Muscle of arm (tissue), 14 donors: ENCODE results near the gene RNF141. TPM values are rescaled to one million over a fixed set of nuclear protein-coding genes. Genes with fewer than 3 reads are reported as not detected.
A peak's percentile ranks its signal among the peaks of the same experiment; 100 is the strongest.

Source experiments
- DNase-seq: peaks from one replicate; pipeline ENCODE4 v3.0.0-alpha.2; 2013
- long read RNA-seq, 11 donors: transcript quantifications; one replicate each; lab custom pipeline, GENCODE V29; 2026
- polyA plus RNA-seq, 12 donors: library from polyadenylated mRNA; unstranded; fragments of 120-200 nt; gene quantifications; one replicate each; pipeline ENCODE4 v1.2.1, GENCODE V29; 2013; ENCODE audit not compliant: insufficient read length in 12 of 12

RNF141 gene, protein sequence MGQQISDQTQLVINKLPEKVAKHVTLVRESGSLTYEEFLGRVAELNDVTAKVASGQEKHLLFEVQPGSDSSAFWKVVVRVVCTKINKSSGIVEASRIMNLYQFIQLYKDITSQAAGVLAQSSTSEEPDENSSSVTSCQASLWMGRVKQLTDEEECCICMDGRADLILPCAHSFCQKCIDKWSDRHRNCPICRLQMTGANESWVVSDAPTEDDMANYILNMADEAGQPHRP
- polyA plus RNA-seq = 10 to 100 TPM in 11 of 12 donors, not detected in 1; 19.4 to 33.5 (median 24.9) TPM
- long read RNA-seq, donor 1, full-length matches to known transcripts = 44 of 44 reads
- long read RNA-seq, donor 1, partial matches to known transcripts = 0 of 44 reads
- long read RNA-seq, donor 1, other reads (novel, unspliced or antisense) = 0 of 44 reads
- long read RNA-seq, donor 2, full-length matches to known transcripts = 17 of 17 reads
- long read RNA-seq, donor 2, partial matches to known transcripts = 0 of 17 reads
- long read RNA-seq, donor 2, other reads (novel, unspliced or antisense) = 0 of 17 reads
- long read RNA-seq, donor 3, full-length matches to known transcripts = 15 of 15 reads
- long read RNA-seq, donor 3, partial matches to known transcripts = 0 of 15 reads
- long read RNA-seq, donor 3, other reads (novel, unspliced or antisense) = 0 of 15 reads
- long read RNA-seq, donor 4, full-length matches to known transcripts = 9 of 9 reads
- long read RNA-seq, donor 4, partial matches to known transcripts = 0 of 9 reads
- long read RNA-seq, donor 4, other reads (novel, unspliced or antisense) = 0 of 9 reads
- long read RNA-seq, donor 5 = 0 reads
- long read RNA-seq, donor 6, full-length matches to known transcripts = 14 of 14 reads
- long read RNA-seq, donor 6, partial matches to known transcripts = 0 of 14 reads
- long read RNA-seq, donor 6, other reads (novel, unspliced or antisense) = 0 of 14 reads
- long read RNA-seq, donor 7, full-length matches to known transcripts = 15 of 15 reads
- long read RNA-seq, donor 7, partial matches to known transcripts = 0 of 15 reads
- long read RNA-seq, donor 7, other reads (novel, unspliced or antisense) = 0 of 15 reads
- long read RNA-seq, donor 8, full-length matches to known transcripts = 28 of 28 reads
- long read RNA-seq, donor 8, partial matches to known transcripts = 0 of 28 reads
- long read RNA-seq, donor 8, other reads (novel, unspliced or antisense) = 0 of 28 reads
- long read RNA-seq, donor 9, full-length matches to known transcripts = 24 of 24 reads
- long read RNA-seq, donor 9, partial matches to known transcripts = 0 of 24 reads
- long read RNA-seq, donor 9, other reads (novel, unspliced or antisense) = 0 of 24 reads
- long read RNA-seq, donor 10, full-length matches to known transcripts = 23 of 23 reads
- long read RNA-seq, donor 10, partial matches to known transcripts = 0 of 23 reads
- long read RNA-seq, donor 10, other reads (novel, unspliced or antisense) = 0 of 23 reads
- long read RNA-seq, donor 11, full-length matches to known transcripts = 16 of 16 reads
- long read RNA-seq, donor 11, partial matches to known transcripts = 0 of 16 reads
- long read RNA-seq, donor 11, other reads (novel, unspliced or antisense) = 0 of 16 reads

DNA sequence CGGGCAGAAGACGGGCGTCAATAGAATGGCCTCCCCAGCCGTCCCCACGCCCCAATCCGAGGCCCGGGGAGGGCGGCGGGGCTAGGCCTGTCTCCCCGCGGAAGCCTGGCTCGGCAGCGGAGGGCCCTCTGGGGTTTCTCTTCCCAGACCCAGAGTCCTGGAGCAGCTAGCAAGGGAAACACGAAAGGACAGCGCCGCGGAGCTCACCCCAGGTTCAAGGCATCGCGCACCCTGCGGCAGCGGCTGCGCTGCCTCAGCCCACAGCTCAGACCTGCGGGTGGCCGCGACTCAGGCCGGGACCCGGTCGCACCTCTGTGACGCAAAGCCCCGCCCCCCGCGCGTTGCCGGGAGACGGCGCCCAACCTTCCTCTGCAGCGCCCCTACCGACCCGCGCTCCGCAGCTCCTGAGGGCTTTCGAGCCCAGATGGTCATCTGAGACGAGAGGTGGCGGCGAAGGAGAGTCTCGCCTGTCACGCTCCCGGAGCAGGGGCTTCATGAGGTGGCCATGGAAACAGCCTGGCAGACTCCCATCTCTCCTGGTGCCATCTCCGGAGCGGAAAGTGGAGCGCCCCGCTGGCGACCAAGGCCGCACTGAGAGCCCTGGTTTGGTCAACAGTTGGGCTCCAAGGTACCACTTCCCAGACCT, at the start of gene RNF141:
Gene RNF141 (minus strand): TSS at position 273 of the 646 bp plus-strand sequence. CDS start 7,029 bp downstream, outside the sequence.
- peak; percentile 95 for DNase-seq

DNA sequence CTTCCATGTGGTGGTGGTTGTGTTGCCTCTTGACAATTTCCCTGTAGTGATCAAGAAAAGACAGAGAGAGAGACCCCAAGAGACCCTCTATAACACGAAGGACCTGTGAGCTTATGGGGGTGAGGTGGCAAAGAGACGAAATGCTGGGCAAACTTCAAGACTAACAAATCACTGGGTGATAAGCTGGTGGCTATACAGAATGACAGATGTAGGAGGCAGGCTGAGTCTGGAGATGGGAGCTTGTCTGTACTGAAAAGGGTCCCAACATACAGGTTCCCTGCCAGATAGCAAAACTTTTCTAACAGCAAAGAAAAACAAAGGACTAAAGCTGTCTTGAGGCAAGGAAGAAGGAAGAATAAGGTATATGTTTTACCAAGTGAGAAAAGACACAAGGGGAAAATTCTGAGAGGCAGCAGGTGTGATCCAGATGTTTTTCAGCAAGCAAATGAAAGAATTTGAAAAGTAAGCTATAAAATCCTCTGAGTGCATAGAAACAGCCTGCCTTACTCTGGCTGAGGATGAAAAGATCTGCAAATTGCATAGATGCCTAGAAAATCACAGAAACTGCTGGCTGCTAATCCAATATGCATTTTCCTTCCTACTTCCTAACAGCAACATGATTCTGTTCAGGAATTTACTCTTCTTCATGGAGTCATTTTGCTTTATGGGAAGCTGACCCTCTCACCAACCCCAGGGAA, 49.4 kb upstream of the RNF141 start:
- DNase-seq = no peak

DNA sequence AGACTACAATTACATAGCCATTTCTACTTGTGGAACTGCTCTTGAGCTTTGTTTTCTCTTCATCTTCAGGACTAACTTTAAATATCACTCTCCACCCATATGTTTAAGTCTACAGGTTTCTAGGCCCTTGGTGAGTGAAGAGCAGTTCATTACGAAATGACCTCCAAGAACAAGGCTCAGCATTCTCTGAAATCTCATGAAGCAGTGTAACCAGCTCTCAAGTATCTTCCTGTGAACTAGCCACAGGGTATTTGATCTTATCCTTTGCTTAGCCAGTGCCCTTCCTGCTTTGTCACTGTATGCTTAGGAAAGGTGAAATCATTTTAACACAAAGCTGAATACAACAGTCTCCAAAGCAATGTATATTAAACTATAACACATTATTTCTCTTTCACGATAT, 47.9 kb upstream of the RNF141 start:
- no peak for DNase-seq

DNA sequence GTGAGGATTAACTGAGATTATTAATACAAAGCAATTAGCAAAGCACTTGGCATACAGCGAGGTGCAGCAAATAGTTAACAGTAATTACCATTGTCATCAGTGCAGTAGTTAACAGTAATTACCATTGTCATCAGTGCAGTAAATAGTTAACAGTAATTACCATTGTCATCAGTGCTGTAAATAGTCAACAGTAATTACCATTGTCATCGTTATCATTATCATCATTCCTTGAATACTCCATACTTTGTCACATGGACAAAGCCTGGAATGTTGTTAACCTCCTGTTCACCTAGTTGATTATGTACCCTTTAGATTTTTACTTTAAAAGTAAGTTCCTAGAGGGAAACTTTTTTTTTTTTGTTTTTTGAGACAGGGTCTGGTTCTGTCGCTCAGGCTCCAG, 47.0 kb upstream of the RNF141 start:
- DNase-seq = no peak

DNA sequence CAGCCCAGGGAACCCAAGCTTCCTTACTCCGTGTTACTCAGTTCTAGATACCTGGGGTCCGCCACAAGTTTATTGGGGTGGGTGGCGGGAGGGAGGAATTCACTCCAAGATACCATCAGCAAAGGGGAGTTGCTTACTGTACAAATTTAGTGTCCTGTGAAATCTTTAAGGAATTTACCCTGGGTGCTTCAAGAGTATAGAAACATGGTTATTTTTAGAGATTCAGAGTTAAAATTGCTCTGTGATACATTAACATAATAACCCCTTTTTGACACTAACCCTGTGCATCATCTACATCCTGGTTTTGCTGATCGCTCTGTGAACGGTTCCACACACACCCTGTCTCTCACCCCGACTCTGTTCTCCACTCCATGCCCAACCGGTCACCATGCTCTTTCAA, 46.4 kb upstream of the RNF141 start:
- no peak for DNase-seq

DNA sequence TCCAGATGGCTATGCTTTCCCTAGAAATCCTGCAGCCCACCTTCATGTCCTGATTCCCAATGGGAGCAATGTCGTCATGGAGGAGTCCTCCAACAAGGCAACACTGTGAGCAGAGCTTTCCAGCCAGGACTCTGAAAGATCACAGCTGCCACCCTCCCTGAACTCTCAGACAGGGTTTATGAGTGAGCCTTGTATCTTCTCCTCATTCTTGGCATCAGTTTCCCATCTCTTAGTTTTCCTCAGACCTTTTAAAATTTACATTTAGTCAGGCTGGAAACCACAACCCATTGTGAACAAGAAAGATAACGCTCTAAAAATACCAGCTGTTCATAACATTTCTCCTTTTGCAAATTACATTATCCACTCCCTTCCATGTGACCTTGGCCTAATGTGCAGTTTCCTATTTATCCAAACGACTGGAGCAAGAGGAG, 43.1 kb upstream of the RNF141 start:
- no peak for DNase-seq

DNA sequence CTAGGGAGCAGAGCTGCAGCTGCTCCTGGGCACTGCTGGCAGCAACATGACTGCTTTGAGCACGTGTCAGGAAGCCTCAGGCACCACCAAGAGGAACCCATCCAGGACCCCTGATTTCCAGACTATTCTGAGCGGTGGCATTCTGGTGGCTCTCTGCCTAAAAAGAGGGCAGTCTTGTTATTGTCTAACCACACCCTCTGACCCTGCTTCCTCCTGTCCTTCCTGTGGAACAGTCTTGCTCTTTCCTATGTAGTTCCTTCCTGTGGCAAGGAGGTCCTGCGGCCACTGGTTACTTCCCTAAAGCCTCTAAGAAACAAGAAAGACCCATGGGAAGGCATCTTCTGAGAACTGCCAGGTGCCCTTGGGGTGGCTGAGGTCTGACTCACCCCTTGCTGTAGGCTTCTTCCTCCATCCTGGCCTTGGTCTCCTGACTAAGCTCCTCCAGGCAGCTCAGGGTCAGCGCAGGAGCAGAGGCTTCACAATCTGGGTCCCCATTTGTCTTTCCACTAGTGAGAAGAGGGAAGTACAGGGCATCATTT, 40.6 kb upstream of the RNF141 start:
- no peak for DNase-seq

DNA sequence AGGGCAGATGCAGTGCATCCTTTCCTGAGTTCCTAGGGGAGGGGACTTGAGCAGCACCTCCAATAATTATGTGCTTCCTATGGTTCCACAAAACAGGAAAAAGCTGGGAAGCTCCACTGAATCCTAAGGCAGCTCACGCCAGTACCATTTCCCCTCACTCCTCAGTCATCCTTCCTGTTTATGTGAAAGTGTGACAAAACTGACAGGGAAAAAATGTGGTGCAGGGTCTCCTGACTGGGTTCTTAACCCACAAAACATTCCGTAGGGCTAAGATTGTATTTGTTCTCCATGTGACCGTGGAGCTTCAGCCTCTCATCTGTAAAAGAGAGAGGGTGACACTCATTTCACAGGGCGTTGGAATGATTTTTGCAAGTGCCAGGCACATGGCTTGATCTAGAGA, 39.6 kb upstream of the RNF141 start:
- DNase-seq = no peak

DNA sequence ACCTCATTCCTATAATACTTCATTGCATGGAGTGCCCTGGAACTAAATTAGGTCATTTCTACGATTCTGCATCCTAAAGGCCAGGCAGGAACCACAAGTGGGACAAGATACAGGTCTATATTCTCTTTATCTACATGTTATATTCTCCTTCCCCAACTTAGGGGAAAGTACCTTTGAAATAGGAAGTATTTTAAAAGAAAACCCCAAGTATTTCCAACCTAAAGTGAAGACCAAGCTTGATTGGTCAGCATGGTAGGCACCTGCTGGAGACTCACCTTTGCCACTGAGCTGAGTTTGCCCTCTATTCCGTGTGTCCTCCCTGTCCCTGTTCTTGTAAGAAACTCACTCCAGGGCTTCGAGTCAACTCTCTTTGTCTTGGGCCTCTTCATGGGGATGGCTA, 38.7 kb upstream of the RNF141 start:
- no peak for DNase-seq

DNA sequence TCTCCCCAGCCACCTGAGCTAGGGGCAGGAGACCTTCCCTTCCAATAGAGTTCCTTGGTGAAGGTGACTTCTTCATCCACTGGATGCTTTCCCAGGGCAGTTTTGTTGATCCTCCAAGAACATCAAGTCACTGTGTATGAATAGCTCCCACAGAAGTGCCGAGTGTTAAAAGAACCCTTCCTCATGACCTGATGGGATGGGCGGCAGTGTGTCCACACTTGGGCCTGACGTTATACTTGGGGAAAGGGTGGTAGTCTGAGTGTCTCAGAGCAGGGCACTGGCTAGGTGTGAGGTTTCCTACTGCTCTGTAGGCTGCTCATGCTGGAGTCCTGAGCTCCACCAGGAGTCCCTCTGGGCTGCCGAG, 35.0 kb upstream of the RNF141 start:
- DNase-seq = no peak

DNA sequence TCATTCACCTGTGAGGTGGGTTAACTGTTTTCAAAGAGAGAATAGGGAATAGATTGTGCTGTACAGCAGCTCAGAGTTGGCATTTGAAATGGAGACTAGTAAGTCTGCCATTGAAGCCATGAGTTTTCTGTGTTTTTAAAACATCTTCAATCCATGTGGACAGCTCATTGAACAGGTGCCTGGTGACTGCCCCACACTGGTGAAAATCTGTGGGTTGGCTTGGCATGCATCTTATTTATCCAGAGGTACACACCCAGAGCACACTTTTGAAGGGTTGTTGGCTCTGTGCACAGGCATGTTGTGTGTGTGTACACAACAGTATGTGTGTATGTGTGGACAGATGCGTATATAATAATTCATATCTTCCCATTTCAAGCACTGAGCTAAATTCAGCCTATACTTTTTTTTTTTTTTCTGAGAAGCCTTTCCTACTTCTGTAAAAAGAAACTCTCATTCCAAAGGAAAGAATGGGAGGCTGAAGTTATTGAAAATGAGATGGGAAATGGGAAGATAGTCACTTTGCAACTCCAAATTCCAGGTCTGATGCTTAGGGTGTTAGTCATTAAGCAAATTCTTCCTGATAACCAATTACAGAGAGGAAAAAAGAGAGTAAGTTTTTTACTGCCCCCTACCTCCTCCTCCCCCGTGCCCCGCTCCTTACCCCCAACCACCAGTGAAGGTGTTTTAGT, 34.5 kb upstream of the RNF141 start:
- DNase-seq = no peak

DNA sequence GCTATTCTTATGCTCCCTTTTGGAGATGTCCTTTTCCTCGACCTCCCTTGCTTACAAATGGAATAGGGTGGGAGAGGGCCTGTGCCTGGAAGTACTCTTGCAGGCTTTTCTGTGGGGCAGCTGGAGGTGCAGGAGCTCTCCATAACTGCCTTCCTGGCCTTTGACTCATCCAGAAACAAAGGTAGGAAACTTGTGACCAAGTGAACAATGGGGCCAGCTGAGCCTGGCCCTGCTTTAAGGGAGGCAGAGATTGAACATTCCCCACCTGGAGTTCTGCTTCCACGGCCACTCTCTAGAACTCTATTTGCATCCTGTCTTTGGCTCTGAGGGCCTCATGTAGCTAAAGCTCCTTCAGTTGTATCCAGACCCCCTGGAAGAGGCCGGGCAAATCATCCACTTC, 32.6 kb upstream of the RNF141 start:
- no peak for DNase-seq

DNA sequence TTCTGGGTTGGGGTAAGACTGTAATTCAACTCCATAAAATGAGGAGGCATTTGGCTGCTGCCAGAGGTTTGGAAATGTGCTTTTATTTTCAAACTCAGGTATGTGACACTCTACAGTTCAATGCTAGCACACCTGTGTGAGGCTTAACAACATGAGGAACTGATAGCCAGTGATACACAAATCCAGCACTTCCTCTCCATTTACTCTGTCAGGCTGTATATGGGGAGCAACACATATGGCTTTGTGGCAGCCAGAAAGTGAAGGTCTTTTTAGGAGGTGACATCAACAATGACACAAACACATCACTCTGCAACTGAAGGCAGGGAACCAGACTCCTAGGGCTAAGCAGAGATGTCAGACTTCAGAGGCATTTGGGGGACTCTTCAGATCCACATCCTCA, 32.0 kb upstream of the RNF141 start:
- DNase-seq = no peak

DNA sequence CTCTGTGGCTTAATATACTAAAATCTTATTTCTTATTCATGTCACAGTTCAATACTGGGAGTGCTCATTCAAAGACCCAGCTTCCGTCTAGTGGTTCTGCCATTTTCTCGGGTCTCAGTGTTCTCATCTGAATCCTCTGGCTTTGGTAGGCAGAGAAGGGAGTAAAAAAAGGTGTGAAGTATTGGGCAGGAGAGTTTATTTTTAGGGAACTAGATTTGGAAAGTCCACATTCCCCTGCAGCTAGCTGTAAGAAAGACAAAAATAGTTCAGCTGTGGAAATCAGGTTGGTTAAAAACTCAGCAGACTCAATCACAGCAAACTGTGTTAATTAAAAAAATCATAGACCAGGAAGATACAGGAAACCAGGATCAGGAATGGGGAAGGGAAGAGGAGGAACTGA, 31.5 kb upstream of the RNF141 start:
- DNase-seq = no peak

DNA sequence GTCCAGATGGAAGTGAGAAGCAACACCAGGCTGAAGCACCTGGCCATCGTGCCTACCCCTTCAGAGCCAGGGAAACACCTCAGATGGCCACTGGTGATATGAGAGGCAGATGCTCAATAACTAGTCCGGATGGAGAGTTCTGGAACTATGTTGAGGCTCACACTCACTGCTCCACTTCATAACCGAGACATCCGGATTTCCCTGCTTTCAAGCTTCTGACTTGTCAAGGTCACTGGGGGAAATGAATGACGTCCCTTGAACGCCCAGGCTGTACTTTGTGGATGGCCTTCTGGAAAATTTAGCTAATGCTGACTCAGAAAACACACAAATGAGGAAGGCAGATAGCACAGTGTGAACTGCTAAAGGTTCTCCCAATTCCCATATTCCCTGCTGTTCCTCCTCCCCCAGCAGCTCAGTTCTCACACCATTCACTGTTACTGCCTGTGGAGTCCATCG, 27.5 kb upstream of the RNF141 start, which contains the start of gene LYVE1:
Gene LYVE1 (minus strand): TSS at position 180 of the 456 bp plus-strand sequence. CDS start 133 bp downstream, at position 47.
- DNase-seq = peak; percentile 54

DNA sequence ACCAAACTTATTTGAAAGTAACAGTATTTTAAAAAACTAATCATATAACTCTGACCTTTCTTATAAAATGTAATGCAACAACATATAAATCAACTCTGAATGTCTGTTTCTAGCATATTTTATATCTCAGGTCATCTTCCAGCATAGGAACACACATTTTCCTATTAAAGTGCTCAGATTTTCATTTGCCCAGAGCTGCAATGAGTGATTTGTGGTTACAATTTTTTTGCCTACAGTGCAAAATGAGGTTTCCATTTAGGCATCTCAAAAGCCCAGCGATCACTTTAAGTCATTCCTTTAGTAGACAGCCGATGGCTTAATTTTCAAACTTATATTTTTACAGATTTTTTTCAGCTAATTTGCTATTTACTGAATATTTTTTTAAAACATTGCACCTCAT, 26.5 kb upstream of the RNF141 start:
- no peak for DNase-seq

DNA sequence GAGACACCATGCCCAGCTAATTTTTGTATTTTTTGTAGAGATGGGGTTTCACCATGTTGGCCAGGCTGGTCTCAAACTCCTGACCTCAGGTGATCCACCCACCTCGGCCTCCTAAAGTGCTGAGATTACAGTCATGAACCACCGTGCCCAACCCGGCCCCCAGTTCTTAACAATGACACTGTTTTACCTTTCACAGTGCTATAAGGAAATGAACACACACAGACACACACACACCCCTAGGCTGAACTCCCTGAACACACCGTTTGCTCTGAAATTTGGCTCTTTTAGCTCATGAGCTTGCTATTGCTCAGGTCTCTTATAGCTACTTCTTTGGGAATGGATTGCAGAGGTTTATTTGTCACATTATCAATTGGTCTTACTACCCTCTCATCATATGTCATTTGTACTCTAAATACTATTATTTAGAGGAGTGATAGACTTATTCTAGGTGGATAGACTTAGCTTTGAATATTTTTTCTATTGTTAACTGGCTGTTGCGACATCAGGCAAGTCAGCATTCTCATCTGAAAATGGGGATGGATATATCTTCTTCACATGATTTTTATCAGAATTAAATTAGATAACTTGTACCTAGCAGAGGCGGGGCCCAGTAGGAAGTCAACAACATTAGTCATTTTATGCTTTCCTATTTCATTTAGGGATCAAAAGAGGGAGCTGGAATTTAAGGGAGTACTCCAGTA, 25.4 kb upstream of the RNF141 start:
- no peak for DNase-seq

DNA sequence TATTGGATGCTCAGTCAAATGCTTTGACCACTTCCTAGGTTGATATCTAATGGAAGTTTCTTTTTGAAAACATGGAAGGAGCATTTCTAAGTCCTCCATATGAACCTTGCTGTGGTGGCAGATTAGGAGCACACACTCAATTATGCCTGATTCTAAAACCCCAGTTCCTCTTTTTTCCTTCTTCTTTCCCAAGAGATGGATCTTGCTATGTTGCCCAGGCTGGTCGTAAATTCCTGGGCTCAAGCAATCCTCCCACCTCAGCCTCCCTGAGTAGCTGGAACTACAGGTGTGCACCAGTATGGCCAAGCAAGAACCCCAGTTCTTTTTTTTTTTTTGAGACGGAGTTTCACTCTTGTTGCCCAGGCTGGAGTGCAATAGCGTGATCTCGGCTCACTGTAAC, 24.5 kb upstream of the RNF141 start:
- DNase-seq = no peak
